Lower lobe of right lung (tissue), 2 donors: ENCODE results near the gene MTG1. TPM values are rescaled to one million over a fixed set of nuclear protein-coding genes. Genes with fewer than 3 reads are reported as not detected.
A peak's percentile ranks its signal among the peaks of the same experiment; 100 is the strongest.

Experiments
- ATAC-seq, 2 donors: fragments of 200-7000 bp; cut with Tn5 transposase; one replicate each; pipeline ENCODE4 v1.9.1; 2020 to 2022; ENCODE audit warnings: mild to moderate bottlenecking in 2 of 2, moderate library complexity in 2 of 2
- DNase-seq: peaks from one replicate; pipeline ENCODE4 v3.0.0-alpha.2; 2020
- H3K27ac ChIP-seq: fragments of 200-600 bp; one replicate; pipeline ENCODE4 v1.8.0; 2022
- H3K27me3 ChIP-seq: fragments of 200-600 bp; one replicate; pipeline ENCODE4 v1.8.0; 2022; ENCODE audit warnings: low read depth
- H3K36me3 ChIP-seq: fragments of 200-600 bp; one replicate; pipeline ENCODE4 v1.8.0; 2022; ENCODE audit warnings: mild to moderate bottlenecking
- H3K4me1 ChIP-seq: fragments of 200-600 bp; one replicate; pipeline ENCODE4 v1.8.0; 2022
- H3K4me3 ChIP-seq: fragments of 200-600 bp; one replicate; pipeline ENCODE4 v1.8.0; 2022; ENCODE audit warnings: mild to moderate bottlenecking
- H3K9me3 ChIP-seq: fragments of 200-600 bp; one replicate; pipeline ENCODE4 v1.8.0; 2022
- CTCF ChIP-seq: fragments of 200-600 bp; IDR thresholded peaks from one replicate; pipeline ENCODE4 v1.8.0; 2022; ENCODE audit warnings: antibody characterized with exemption, mild to moderate bottlenecking
- intact Hi-C: fragments of 100-400 bp; cut with DNase I; formaldehyde crosslinking; loops from one replicate; pipeline ENCODE4 v1.11.0; 2022
- total RNA-seq: library from RNA; stranded (reverse); fragmentation: NEBNext Ultra II Directional; extraction: Animal tissue kit (Norgen Biotek cat#: 25700); gene quantifications from one replicate; pipeline ENCODE4 v1.2.1, GENCODE V29; 2021
- donor health status: DM: no; HTN: yes; CAD: no; lungs with severe emphysema.

Gene MTG1
- total RNA-seq, 1 donor from 2014 or later: 41.7 TPM

DNA sequence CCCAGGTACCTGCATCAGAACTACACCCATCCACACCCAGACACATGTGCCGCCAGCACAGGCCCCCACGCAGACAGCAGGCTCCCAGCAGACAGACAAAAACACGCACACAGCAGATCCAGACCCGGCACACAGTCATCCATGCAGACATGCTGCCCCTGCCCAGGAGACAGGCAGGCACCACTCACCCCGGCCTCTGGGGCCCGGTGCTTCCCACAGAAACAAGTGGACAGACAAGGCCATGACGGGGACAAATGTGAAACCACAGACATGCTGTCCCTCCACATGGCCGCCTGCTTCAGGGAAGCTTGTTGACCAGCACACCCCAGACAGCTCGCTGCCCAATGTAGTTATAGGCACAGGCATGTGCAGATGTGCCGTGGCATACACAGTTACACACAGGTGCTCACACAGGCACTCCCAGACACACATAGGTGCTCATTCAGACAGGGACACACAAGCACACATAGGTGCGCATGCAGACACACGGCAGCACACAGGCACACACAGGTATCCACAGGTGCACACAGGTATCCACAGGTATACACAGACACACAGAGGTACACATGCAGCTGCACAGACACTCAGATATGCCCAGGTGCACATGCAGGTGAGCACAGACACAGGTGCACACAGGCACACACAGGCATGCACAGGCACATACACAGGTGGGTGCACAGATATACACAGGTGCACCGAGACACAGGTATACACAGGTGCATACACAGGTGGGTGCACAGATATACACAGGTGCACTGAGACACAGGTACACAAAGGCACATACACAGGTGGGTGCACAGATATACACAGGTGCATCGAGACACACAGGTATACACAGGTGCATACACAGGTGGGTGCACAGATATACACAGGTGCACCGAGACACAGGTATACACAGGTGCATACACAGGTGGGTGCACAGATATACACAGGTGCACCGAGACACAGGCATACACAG lies 49.3 kb downstream of the MTG1 start:
- ATAC-seq (no peak), DNase-seq (no peak)
- H3K27me3 ChIP-seq: no peaks in the 10 kb centered on the region
- H3K4me1 ChIP-seq: no peaks in the 10 kb centered on the region
- H3K9me3 ChIP-seq: peaks cover 18% of the 10 kb centered on the region
- H3K4me3 ChIP-seq: no peak overlapping the region
- H3K36me3 ChIP-seq: no peaks in the 10 kb centered on the region
- no peak overlapping the region for H3K27ac ChIP-seq
- no peak for TF ChIP-seq CTCF
- intact Hi-C loops: no loop called here

DNA sequence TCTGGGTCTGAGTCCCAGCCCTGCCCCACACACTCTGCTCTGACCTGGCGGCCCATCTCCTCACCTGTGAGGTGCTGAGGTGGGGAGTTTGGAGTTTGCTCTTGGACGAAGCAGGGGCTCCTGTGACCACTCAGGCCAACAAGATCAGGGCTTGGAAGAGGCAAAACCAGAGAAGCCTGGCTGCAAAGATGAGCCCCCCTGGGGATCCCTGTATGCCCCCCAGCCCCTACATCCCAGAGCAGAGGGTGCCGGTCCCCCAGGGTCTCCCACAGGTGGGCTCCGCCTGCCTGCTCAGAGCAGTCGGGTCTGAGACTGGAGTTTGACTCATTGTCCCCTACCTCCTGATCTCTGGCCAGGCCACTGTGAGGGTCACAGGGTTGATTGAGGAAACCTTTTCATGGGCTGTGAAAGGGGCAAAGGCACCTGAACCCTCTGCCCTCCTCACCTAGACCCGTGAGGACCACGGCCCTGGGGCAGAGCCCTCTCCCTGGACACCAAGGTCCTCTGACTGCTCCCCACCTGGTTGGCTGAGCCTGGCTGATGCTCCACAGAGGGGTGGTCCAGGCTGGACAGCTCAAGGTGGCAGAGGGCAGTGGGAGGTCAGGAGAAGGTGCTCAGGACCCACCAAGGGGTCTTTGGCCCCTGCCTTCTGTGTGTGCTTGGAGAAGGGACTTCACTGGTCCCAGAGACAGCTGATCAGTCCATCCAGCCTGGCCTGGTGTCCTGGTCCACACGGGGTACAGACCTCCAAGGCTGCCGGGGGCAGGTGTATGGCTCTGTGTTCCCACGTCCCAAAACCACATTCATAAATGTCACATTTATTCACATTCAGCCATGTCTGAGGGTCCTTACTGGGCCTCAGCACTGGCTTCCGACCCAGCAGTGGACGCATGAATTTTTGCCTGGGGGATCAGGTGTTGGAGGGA lies 50.6 kb downstream of the MTG1 start:
- Histone ChIP-seq H3K27ac (no peak overlapping the region), H3K36me3 (no peaks in the 10 kb centered on the region), H3K27me3 (no peaks in the 10 kb centered on the region), H3K4me3 (no peak overlapping the region), H3K9me3 (peaks cover 27% of the 10 kb centered on the region), H3K4me1 (no peaks in the 10 kb centered on the region)
- ATAC-seq: no peak
- no peak for DNase-seq
- TF ChIP-seq CTCF: no peak
- intact Hi-C loops: no loop called here

DNA sequence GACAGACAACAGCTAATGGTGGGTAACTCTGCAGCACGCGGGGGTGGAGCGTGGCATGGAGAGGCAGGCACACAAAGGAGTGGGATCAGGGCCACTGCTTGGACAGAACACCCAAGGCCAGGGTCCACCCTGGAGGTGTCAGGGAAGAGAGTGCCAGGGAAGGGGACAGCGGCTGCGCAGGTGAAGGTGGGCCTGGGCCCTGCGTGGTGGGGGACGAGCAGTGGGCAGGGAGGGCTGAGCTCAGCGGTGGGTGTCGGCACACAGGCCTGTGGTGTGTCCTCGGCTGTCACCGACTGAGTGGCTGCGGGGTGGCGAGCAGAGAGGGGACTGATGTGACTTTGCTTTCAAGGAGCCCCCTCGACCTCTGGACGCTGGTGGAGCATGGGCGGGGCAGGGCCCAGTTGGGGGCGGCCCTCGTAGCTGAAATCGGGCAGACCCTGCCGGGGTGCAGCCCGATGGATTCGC lies 51.3 kb downstream of the MTG1 start:
- ATAC-seq (no peak), DNase-seq (no peak)
- Histone ChIP-seq H3K36me3 (no peaks in the 10 kb centered on the region), H3K9me3 (peaks cover 27% of the 10 kb centered on the region), H3K4me1 (no peaks in the 10 kb centered on the region), H3K4me3 (no peak overlapping the region), H3K27ac (no peak overlapping the region), H3K27me3 (no peaks in the 10 kb centered on the region)
- TF ChIP-seq CTCF: no peak
- intact Hi-C loops: no loop called here

DNA sequence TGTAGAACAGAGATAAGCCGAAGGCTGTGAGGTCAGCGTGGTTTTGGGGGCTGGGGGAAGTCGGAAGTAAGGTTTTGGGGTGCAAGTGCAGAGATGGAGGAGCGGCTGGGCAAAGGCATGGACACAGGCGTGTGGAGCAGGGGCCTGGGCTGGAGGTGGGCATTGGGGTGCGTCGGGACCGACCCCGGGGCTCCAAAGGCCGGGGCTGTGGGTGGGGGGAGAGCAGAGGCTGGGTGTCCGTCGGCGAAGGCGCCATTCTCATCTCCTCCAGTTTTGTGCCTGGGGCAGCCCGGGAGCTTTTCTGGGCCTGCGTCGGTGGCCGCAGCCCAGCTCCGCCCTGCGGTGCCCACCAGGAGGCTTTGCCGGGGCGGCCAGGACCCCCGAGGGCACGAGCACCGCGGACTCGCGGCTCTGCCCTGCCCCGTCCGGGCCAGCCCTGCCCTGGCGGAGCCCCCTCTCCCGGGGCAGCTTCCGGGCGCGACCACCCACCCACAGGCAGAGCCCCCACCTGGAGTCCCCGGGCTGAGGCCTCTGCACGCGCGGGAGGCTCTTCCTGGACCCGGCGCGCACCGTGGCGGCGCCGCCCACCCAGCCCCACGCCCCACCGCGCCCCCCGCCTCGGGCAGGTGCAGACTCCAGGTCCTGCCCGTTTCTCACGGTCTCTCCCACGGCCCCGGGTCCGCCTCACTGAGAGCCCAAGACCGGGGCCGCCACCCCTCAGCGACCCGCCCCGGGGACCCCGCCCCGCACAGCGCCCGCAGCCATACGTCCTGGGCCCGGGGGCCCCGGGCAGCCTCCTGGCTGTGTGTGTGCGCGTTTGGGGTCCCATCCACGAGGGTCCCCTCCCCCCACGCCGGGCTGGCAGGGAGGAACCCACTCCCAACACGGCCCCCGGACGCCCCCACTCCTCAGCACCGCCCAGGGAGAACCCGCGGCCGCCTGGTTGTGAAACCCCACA lies 52.1 kb downstream of the MTG1 start:
- Histone ChIP-seq H3K27ac (no peak overlapping the region), H3K4me1 (no peaks in the 10 kb centered on the region), H3K36me3 (no peaks in the 10 kb centered on the region), H3K9me3 (peaks cover 27% of the 10 kb centered on the region), H3K27me3 (no peaks in the 10 kb centered on the region), H3K4me3 (no peak overlapping the region)
- ATAC-seq (peak in 1 of 2 donors; percentile 22), DNase-seq (no peak)
- intact Hi-C loops: no loop called here
- TF ChIP-seq CTCF: no peak
